Activated effector memory CD4-positive, alpha-beta T cell treated with Interleukin-2 at 50 U/mL for 16 hours (primary cell): ENCODE measurements around the gene HNF4A.

ENCODE experiments used
- DNase-seq: peaks from one replicate; pipeline ENCODE4 v3.0.0-alpha.2; 2020

Gene HNF4A

GRCh38 chr20:44407402-44408184, 52.1 kb downstream of the HNF4A start:
- no peak for DNase-seq

- DNase-seq: no peak
These were observed 53.7 kb downstream of the HNF4A start for GRCh38 chr20:44409132-44409600.

GRCh38 chr20:44410583-44411019, 55.1 kb downstream of the HNF4A start:
- no peak for DNase-seq

- no peak for DNase-seq
These were observed 55.7 kb downstream of the HNF4A start for GRCh38 chr20:44411020-44411756.

DNA sequence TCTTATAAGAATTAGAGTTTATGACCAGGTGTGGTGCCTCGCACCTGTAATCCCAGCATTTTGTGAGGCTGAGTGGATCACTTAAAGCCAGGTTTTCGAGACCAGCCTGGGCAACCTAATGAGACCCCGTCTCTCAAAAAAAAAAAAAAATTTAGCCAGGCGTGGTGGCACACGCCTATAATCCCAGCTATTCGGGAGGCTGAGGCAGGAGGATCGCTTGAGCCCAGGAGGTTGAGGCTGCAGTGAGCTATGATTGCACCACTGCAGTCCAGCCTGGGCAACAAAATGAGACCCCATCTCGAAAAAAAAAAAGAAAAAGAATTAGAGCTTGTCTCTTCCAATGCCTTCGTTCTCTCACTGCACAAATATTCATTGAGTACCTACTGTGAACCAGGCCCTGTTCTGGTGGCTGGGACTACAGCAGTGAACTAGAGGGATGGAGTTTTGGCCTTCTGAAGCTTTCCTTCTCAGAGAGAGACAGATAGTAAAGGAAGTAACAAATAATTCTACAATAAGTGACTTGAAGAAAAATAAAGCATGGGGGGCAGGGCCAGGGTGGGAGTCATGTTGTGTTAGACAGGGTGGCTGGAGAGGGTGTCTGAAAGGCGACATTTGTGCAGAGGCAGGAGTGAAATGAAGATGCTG, 56.4 kb downstream of the HNF4A start:
- DNase-seq: no peak

DNA sequence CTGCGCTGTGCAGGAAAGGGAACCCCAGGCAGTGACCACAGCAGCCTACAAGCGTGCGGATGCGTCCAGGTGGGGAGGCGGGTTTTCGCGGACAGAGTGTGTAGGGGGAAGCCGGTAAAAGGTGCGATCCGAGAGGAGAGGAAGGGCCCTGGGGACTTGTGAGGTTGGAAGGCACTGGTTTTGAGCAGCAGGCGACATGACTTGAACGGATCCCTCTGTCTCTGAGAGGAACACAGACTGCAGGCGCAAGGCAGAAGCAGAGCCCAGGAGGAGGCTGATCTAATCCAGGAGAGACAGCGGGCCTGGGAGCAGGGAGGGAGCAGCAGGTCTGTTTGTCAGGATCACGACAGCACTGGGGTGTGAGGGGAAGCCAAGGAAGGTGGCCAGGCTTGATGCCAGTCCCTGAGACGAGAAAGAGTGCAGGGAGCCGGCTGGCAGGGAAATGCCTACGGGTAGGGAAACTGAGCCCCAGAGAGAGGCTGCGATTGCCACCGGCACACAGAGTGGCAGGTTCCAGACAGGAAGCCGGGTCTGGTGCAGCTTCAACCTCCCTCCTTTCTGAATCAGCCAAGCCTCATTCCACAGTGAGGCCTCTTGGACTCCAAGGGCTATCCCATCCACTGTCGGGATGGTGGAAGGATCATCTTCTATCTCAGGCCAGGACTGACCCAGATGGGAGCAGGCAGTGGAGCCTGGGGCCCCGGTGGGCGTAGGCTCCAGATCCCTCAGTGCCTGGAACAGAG, 57.1 kb downstream of the HNF4A start:
- DNase-seq: no peak

DNA sequence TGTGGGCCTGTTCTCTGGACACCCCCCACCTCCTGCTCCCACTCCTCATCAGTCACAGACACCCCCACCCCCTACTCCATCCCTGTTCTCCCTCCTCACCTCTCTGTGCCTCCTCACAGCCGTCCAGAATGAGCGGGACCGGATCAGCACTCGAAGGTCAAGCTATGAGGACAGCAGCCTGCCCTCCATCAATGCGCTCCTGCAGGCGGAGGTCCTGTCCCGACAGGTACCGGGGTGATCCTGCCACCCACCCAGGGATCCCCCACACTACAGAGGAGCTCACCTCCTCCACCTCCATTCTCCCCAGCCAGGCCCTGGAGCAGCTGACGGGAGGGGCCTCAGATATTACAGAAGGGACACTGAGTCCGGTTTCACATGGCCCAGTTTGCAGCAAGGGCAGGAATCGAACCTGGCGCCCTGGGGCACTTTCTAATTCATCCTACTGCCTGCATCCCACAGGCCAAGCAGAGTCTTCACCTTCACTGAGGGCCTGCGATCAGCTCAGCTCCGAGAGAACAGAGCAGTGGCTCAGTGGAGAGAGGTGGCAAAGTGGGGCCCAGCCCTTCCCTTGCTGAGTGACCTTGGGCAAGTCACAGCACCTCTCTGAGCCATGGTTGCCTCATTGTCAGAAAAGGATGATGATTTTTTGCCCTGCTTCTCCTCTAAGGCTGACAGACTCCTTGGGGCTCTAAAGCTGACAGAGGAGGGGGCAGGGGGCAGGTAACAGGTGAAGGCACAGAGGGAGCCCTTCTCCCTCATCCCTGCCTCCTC, 58.3 kb downstream of the HNF4A start:
- no peak for DNase-seq

GRCh38 chr20:44414346-44414714, 58.8 kb downstream of the HNF4A start:
- no peak for DNase-seq

- no peak for DNase-seq
These were observed 59.3 kb downstream of the HNF4A start for GRCh38 chr20:44414808-44415207.

DNA sequence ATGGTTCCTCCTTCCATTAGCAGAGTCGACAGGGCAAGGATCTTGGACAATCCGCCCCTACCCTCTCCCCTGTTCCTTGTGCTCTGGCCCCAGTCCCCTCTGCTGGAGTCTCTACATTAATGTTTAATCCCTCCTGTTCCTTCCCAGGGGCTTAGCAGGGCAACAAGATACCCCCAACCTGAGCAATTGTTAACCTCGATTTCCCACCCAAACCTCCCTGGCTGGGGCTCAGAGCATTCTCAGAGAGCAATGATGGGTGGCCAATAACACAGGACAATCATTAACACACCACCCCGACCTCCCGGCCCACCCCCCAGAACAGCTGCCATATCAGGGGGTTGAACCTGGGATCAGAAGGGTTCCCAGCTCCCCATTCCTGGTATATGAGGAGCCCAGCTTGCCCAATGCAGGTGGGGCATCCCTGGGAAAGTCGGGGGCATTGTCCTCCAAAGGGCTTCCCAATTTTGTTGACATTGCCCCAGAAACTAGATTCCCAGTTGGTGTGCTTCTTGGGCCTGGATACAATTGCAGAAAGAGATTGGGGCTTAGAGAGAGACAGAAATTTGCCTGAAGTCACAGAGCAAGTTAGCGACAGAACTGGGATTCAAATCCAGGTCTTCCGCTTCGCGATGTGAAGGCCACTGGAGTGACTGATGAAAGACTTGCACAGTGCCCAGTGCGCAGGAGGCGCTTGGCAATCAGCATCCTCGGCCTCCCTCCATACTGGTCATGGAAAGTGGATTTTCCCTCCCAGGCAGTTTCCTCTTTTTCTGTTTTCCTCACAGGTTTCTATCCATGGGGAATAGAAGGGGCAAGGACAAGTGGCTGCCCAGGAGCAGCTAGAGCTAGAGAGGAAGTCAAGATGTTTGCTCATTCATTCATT, 60.6 kb downstream of the HNF4A start:
- no peak for DNase-seq

DNA sequence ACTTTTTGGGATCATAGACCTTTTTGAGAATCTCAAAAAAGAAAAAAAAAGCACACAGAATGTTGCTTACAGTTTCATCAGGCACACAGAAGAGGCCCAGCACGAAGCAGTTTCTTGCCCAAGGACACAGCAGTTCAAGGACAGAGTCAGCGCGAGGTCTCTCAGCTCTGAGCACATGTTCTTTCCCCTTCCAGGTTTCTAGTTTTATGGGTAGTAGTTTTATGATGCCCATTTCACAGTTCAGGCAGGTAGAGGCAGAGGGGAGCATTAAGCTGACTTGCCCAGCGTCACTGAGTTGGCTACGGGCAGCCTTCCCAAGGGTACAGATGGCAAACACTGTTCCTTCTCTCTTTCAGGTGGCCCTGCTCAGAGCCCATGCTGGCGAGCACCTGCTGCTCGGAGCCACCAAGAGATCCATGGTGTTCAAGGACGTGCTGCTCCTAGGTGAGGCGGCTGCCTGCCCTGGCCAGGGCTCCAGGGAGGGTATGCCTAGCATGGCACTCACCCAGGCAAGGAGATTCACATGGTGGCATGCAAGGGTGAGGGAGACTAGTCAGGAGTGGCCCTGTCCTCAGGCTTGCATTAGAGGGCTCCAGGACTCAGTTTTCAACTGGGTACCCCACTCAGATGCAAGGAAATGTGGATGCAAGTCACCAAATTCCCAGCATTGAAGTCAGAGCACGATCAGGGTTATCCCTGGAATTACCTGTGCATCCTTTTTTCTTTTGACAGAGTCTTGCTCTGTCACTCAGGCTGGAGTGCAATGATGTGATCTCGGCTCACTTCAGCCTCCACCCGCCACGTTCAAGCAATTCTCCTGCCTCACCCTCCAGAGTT, 62.8 kb downstream of the HNF4A start:
- no peak for DNase-seq

DNA sequence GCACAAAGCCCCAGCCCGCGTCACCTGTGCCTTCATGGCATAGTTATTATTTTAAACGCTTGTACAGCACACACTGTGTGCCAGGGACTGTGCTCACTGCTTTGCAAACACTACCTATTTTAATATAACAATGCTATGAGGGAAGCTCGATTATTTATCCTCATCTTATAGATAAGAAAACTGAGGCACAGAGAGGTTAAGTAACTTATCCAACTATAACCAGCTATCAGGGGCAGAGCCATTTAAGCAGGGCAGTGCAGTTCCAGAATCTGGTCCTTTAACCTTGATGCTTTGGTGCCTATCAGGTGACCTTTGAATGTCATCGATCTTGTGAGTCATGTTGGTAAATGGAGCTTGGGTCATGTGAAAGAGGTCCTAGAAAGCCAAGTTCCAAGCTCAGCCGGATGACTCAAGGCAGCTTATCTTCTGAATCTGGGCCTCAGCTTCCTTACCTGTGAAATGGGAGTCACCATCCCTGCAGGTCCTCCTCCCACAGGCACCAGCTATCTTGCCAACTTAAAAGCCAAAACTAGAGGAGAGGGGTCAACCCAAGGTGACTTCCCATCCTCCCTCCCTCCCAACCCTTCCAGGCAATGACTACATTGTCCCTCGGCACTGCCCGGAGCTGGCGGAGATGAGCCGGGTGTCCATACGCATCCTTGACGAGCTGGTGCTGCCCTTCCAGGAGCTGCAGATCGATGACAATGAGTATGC, 63.8 kb downstream of the HNF4A start:
- DNase-seq: no peak

- no peak for DNase-seq
These were observed 65.0 kb downstream of the HNF4A start for GRCh38 chr20:44420497-44420896.

DNA sequence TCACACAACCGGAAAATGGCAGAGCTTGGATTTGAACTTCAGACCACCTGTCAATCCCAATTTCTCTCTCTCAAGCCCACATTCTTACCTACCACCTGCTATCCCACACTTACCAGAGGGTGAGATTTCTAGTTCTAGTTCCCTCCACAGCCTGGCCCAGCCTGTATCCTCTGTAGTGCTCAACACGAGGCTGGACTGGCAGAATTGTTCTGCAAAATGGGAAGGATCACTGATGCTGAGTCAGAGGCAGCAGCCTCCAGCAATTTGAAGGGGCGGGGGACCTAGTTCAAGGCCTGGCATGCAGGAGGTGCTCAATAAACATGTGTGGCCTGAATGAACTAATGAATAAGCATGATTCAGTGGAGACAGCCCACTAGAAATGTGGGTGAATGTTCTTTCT, 66.6 kb downstream of the HNF4A start:
- no peak for DNase-seq

DNA sequence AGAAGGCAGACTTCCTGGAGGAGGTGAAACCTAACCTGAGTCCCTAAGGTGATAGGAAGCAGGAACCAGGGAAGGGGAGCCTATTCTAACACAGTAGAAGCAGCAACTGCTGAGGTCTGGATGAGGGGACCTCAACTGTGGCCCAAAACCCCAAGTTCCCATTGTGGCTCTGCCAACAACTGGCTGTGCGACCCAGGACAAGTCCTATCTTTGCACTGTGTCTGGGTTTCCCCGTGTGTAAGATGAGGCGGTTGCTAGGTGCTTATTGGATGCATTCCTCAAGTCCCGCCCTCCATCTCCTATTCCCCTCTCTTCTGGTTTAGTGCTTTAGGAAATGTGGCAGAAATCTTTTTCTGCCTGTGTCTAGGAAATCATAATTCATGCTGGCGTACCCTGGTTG, 68.0 kb downstream of the HNF4A start:
- DNase-seq: no peak

DNA sequence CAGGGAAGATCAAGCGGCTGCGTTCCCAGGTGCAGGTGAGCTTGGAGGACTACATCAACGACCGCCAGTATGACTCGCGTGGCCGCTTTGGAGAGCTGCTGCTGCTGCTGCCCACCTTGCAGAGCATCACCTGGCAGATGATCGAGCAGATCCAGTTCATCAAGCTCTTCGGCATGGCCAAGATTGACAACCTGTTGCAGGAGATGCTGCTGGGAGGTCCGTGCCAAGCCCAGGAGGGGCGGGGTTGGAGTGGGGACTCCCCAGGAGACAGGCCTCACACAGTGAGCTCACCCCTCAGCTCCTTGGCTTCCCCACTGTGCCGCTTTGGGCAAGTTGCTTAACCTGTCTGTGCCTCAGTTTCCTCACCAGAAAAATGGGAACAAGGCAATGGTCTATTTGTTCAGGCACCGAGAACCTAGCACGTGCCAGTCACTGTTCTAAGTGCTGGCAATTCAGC, 68.6 kb downstream of the HNF4A start:
- no peak for DNase-seq

DNA sequence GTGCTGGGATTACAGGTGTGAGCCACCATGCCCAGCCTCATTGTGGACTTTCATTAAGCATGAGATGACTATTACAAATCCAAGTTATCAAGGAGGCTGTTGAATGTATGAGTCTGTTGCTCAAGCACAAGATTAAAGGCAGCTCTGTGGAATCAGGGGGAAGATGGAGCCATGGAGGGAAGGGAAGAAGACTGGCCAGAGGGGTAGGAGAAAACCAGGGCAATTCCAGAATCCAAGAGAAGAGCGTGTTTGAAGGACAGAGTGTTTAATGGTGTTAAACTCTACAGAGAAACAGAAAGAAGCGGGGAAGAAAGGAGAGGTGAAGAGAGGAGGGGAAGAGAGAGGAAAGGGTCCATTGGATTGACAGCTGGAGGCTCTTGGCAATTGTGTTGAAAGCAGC, 70.4 kb downstream of the HNF4A start:
- DNase-seq: no peak

DNA sequence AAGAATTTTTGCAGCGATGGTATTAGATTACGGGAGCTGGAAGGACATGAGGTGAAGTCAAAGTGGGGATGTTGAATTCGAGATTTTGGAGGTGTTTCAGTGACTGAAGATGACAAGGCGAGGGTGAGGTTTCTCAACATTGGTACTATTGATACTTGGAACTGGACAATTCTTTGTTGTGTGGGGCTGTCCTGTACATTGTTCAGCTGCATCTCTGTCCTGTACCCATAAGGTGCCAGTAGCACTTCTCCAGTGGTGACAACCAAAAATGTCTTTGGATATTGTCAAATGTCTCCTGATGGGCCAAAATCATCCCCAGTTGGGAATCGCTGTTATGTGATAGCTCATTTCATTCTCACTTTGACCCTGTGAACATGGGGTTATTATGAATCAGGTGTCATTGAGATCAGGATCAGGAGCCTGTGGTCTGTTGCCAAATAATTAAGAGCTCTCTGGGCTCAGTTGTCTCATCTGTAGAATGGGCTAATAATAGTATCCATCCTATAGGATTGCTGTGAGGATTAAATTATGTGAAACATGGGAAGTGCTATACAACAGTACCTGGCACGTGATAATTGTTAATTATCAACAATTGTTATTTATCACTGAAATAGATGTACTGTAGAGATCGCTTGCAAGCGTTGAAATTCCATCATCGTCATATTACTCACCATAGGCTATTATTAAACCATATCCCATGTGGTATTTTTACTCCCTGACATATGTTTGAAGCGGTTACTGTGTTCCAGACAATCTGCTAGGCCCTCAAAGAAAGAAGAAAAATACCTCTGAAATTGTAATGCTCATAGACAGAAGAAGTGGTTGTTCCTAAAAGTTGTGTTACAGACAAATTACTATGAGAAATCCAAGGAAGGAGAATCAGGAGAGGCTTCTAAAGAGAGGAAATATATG, 71.6 kb downstream of the HNF4A start:
- no peak for DNase-seq
